ENCODE measurements around the gene GRHL3. TPM values are rescaled to one million over a fixed set of nuclear protein-coding genes. Genes with fewer than 3 reads are reported as not detected.

GRHL3 gene
- total and polyA plus RNA-seq, 7 donors = 0.23 to 0.63 TPM; not detected in 5

DNA sequence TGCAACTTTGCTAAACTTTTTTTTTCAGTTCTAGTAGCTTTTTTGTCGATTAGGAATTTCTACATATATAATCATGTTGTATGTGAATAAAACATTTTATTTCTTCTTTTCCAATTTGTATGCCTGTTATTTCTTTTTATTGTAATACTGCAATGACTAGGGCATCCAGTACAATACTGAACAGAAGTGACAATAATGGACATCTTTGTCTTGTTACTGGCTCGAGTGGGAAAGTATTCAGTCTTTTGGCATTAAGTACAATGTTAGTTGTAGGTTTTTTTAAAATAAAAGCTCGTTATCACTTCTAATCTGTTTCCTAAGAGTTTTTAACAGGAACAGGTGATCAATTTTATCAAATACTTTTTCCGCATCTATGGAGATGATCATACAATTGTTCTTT lies 84.6 kb downstream of the GRHL3 start:
- H3K27ac ChIP-seq = no peak overlapping the region
- intact Hi-C loops (cut with DNase I) = no loop called here
- no peaks in the 10 kb centered on the region for H3K4me1 ChIP-seq
- H3K36me3 ChIP-seq = peaks cover 0 to 16% (median 0%) of the 10 kb centered on the region in 4 donors
- H3K27me3 ChIP-seq = no peaks in the 10 kb centered on the region
- WGBS, 2 donors = 93 to 94% methylated on average over 4 of the region's 4 CpGs
- no peak for DNase-seq
- H3K9me3 ChIP-seq = peaks cover 0 to 4% (median 0%) of the 10 kb centered on the region in 4 donors
- H3K4me3 ChIP-seq = no peak overlapping the region
- TF ChIP-seq, protein P1, sequence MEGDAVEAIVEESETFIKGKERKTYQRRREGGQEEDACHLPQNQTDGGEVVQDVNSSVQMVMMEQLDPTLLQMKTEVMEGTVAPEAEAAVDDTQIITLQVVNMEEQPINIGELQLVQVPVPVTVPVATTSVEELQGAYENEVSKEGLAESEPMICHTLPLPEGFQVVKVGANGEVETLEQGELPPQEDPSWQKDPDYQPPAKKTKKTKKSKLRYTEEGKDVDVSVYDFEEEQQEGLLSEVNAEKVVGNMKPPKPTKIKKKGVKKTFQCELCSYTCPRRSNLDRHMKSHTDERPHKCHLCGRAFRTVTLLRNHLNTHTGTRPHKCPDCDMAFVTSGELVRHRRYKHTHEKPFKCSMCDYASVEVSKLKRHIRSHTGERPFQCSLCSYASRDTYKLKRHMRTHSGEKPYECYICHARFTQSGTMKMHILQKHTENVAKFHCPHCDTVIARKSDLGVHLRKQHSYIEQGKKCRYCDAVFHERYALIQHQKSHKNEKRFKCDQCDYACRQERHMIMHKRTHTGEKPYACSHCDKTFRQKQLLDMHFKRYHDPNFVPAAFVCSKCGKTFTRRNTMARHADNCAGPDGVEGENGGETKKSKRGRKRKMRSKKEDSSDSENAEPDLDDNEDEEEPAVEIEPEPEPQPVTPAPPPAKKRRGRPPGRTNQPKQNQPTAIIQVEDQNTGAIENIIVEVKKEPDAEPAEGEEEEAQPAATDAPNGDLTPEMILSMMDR (IDR thresholded peaks at IDR 0.05) = no peak
- TF ChIP-seq EP300 (IDR thresholded peaks at IDR 0.05) (no peak), POLR2A (IDR thresholded peaks at IDR 0.05) (no peak), POLR2AphosphoS5 (IDR thresholded peaks at IDR 0.05) (no peak)

Other genes with a start within 250 kb of the GRHL3 start
- under 1 TPM in 2 of 4 donors, not detected in 2; under 0.01 TPM for gene MYOM3, start 207.2 kb upstream of the GRHL3 start, total RNA-seq
- 1 to 10 TPM; 3.0 to 3.7 (median 3.1) TPM for gene MYOM3, start 207.2 kb upstream of the GRHL3 start, polyA plus RNA-seq
- gene IL22RA1, start 176.2 kb upstream of the GRHL3 start, total RNA-seq = under 1 TPM in 2 of 4 donors, not detected in 2; 0.16 to 0.36 TPM
- gene IL22RA1, start 176.2 kb upstream of the GRHL3 start, polyA plus RNA-seq = 10 to 100 TPM in 2 of 3 donors, 1 to 10 TPM in 1; 7.2 to 18.5 (median 11.8) TPM
- gene IFNLR1, start 132.1 kb upstream of the GRHL3 start, total RNA-seq = 1 to 10 TPM in 1 of 4 donors, under 1 TPM in 1, not detected in 2; 0.28 to 1.4 TPM
- 1 to 10 TPM; 4.2 to 8.7 (median 6.7) TPM for gene IFNLR1, start 132.1 kb upstream of the GRHL3 start, polyA plus RNA-seq
- gene STPG1, start 94.4 kb downstream of the GRHL3 start, total RNA-seq = 1 to 10 TPM; 2.3 to 4.6 (median 2.7) TPM
- gene STPG1, start 94.4 kb downstream of the GRHL3 start, polyA plus RNA-seq = 10 to 100 TPM; 11.3 to 12.7 (median 11.4) TPM
- 10 to 100 TPM; 23.7 to 53.2 (median 42.3) TPM for gene NIPAL3, start 96.4 kb downstream of the GRHL3 start, total RNA-seq
- 10 to 100 TPM in 1 of 3 donors, 1 to 10 TPM in 2; 5.8 to 19.6 (median 7.8) TPM for gene NIPAL3, start 96.4 kb downstream of the GRHL3 start, polyA plus RNA-seq
- gene RCAN3, start 183.5 kb downstream of the GRHL3 start, total RNA-seq = 10 to 100 TPM in 2 of 4 donors, 1 to 10 TPM in 2; 4.1 to 19.1 (median 10.7) TPM
- gene RCAN3, start 183.5 kb downstream of the GRHL3 start, polyA plus RNA-seq = 10 to 100 TPM in 1 of 3 donors, 1 to 10 TPM in 2; 3.0 to 11.9 (median 5.1) TPM
- not detected for gene NCMAP, start 236.7 kb downstream of the GRHL3 start, total RNA-seq
- 1 to 10 TPM in 1 of 3 donors, under 1 TPM in 2; 0.51 to 1.8 (median 0.60) TPM for gene NCMAP, start 236.7 kb downstream of the GRHL3 start, polyA plus RNA-seq